ENCODE measurements around the gene LENEP.
"Not testable (repeated sequence)": the region's sequence is repeated elsewhere in the genome, so short reads cannot be mapped to it uniquely, and the experiment has no call there.

LENEP gene

DNA sequence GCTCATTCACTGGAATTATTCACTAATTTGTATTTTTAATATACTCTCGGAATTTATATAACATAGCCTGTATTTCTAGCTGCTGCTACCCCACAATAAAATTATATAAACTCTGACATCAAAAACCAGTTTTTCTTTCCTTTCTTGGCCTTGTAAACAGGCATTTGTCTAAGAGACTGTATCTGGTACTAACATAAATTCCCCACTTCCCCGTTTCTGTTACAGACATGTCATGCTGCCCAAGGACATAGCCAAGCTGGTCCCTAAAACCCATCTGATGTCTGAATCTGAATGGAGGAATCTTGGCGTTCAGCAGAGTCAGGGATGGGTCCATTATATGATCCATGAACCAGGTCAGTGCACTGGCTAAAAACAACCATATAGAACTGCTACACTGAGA is 15.6 kb upstream of the LENEP start:
- DNase-seq, result not testable (repeated sequence)

DNA sequence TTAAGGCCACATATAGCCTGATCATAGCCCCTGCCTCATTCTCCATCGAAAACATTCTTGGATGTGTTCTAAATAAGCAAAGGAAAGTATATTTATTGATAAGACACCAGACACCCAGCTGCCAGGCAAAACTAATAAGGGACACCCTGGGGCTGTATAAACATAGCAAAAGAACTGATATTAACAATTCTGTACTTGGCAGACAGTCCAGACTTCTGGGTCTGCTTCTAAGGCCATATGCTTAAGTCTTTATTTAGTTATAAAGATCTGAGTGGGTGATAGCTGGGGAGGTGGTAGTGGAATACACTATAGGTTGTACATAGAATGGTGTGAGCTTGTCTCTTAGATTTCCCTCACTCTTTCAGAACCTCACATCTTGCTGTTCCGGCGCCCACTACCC is 15.0 kb upstream of the LENEP start:
- no peak for DNase-seq

DNA sequence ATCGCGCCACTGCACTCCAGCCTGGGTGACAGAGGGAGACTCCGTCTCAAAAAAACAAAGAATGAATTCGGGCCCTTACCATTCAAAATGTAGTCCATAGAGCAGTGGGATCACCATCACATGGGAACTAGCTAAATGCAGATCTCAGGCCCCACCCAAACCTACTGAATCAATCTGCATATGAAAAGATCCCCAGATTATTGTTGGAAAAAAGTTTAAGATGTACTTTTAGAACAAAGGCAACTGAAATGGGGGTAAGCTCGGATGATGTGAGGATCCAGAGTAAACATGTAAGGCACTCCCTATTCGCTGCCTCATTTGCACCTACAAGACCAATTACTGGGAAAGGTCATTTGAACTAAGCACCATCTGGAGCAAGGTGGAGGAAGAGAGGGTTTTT is 11.0 kb upstream of the LENEP start:
- DNase-seq, result no peak

DNA sequence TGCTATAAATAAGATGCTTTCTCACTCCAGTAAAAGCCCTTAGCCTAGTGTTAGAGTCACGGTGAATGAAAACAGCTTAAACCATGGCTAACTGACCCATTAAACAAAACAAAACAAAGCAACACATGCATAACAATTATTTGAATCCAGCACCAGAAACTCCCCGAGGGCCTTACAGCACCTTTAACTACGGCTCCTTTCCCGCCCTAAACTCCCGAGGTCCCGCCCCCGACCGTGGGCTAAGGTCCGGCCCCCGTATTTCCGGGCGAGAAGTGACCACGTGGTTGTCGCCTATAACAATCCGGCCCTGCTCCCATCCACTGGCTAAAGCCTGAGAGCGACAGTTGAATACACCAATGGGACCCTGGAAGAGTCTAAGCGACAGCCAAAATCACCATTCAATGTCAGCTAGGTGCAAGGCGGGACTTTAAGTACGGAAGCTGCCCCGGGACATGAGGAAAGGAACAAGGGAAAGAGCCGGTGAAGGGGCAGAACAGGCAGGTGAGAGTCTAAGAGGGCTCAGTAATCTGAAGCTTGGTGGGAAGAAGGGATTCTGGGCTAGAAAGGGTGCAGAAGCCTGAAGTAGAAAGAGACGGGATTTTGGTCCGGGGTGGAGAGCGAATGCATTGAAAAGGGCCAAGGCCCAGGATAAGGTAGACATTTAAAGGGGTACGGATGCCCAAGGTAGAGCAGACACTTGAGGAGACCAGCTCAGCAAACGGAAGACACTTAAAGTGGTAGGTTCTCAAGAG is 10.3 kb upstream of the LENEP start, which contains the start of gene FLAD1:
FLAD1 (plus strand) TSS at position 448 of the 752 bp plus-strand sequence. CDS start 351 bp downstream, outside the sequence.
- DNase-seq, result peak; percentile 99

DNA sequence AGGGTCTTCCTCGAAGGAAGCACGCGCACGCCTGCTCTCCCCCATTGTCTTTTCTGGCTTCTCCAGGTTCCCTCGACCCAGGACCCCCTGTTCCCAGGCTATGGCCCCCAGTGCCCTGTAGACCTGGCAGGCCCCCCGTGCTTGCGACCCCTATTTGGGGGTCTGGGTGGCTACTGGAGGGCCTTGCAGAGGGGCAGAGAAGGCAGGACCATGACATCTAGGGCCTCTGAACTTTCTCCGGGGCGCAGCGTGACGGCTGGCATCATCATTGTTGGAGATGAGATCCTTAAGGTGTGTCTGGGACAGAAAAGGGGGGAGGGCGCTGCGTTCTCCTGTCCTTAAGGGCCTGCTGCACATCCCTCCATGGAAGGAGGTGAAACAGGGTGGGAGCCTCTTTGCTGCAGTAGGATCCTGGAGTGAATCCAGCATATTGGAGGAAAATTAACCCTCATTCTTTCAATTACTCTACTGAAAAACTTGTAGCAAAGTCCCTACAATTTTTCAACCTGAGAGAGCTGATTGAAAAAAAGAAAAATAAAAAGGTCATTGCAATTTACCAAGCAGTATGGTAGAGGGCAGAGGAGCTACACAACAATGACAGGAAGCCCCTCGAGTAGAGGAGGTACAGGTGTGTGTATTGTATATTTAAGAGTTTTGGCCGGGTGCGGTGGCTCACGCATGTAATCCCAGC is 9.5 kb upstream of the LENEP start:
- no peak for DNase-seq

DNA sequence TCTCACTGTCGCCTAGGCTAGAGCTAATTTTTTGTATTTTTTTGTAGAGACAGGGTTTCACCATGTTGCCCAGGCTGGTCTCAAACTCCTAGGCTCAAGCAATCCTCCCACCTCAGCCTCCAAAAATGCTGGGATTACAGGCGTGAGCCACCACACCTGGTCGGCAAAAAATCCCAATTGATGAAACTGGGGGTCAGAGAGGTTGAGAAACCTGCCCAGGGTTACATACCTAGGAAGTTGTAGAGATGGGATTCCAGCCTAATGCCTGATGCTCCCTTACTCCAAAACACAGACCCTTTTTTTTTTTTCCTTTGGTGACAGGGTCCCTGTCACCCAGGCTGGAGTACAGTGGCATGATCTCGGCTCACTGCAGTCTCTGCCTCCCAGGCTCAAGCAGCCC is 6.7 kb upstream of the LENEP start:
- DNase-seq, result not testable (repeated sequence)

DNA sequence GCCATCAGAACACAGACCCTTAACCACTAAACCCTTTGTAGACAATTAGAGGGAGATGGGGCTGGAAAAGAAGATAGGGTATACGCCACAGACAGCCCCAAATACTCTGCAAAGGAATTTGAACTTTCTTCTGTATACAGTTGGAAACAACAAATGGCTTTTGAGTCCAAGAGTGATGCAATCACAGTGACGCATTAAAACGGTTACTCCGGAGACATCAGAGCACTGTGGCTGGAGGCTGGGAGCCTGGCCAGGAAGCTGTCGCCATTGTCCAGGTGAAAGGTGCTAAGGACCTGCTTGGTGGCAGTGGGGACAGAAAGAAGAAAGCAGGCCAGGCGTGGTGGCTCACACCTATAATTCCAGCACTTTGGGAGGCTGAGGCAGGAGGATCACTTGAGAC is 6.1 kb upstream of the LENEP start:
- no peak for DNase-seq

DNA sequence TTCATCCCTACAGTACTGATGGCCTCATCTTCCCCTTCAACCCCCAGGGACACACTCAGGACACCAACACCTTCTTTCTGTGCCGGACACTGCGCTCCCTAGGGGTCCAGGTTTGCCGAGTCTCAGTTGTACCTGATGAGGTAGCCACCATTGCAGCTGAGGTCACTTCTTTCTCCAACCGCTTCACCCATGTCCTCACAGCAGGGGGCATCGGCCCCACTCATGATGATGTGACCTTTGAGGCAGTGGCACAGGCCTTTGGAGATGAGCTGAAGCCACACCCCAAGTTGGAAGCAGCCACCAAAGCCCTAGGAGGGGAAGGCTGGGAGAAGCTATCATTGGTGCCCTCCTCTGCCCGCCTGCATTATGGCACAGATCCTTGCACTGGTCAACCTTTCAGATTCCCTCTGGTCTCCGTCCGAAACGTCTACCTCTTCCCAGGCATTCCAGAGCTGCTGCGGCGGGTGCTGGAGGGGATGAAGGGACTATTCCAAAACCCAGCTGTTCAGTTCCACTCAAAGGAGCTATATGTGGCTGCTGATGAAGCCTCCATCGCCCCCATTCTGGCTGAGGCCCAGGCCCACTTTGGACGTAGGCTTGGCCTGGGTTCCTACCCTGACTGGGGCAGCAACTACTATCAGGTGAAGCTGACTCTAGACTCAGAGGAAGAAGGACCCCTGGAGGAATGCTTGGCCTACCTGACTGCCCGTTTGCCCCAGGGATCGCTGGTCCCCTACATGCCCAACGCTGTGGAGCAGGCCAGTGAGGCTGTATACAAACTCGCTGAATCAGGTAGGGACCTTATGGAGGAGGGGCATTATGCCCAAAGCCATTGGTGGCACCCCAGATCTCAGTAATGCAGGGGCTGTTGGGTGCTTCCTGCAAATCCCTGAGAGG is 5.1 kb upstream of the LENEP start:
- DNase-seq, result no peak

DNA sequence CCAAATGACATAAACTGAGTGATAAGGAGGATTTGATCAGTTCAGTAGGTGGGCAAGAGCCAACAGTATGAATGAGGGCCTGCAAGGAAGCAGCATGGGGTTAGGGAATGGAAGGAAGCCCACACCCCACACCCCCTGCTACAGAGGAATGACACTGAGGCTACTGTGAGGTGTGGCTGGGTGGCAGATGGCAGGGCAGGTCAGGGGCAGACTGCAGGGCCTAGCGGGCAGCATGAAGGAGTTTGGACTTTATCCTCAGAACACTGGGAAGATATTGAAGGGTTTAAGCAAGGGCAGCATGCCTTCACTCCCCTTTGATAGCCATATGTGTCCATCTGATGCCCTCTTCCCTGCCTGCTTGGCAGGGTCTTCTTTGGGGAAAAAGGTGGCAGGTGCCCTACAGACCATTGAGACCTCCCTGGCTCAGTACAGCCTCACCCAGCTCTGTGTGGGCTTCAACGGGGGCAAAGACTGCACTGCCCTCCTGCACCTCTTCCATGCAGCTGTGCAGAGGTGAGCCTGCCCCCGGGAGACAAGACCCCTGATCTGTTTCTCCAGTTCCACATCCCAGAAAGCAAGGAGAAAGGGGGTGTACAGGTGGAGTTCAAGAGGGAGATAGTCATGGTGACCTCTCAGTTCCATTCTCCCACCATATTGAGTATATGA is 4.1 kb upstream of the LENEP start:
- DNase-seq, result no peak

DNA sequence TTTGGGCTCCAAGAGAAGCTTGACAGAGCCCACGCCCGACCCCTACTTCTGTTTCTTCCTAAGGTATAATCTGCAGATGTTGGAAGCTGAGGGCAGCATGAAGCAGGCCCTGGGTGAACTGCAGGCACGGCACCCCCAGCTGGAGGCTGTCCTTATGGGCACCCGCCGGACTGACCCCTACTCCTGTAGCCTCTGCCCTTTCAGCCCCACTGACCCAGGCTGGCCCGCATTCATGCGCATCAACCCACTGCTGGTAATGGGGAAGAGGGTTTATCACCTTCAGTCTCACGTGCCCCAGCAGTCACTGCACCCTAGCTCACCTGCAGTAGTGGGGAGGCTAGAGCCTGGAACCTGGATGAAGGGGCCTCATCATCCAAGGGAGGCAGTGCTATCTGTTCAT is 3.1 kb upstream of the LENEP start:
- no peak for DNase-seq

DNA sequence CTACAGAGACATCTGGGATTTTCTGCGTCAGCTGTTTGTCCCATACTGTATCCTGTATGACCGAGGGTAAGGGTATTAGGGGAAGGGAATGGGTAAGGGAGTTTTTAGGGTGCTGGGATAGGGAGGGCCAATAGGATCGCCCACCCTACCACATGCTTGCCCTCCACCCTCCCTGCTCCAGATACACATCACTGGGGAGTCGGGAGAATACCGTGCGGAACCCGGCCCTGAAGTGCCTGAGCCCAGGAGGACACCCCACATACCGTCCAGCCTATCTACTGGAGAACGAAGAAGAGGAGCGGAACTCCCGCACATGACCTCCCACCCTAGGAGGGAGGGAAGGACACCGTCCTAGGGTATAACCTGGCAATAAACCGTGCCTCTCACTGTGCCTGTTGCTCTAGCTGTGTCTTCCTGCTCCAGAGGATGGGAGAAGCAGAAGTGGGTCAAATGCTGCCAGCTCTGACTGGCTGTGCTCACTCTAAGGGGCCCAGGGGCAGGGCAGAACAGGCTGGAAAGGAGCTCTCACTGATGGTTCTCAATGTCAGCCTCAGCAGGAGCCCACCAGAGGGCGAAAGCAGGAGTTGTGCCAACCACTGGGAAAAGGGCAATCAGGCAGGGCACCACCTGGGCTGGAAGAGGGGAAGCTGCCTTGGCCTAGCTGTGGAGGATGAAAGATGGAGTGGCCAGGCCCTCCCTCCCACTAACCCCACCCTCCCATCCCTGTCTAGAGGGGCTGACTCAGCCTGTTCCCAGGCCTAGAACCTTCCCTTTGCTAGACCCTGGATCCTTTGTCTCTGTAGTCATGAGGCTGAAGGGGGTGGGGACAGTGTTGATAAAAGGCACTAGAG is 440 bp upstream of the LENEP start:
- no peak for DNase-seq

DNA sequence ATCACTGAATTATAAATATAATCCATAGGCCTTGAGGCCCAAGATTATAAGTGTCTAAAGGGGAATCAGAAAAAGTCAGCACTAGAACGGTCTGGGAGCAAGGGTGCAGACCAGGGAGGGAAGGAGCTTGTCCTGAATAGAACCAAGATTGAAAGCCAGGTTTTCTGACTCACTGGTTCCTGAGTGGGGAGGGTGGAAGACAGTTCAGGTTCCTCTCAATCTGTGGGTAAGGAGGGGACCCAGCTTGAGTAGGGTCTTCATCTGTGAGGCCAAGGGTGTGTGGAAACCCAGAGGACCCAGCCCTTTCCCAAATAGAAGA is 842 bp downstream of the LENEP start:
- DNase-seq, result no peak

DNA sequence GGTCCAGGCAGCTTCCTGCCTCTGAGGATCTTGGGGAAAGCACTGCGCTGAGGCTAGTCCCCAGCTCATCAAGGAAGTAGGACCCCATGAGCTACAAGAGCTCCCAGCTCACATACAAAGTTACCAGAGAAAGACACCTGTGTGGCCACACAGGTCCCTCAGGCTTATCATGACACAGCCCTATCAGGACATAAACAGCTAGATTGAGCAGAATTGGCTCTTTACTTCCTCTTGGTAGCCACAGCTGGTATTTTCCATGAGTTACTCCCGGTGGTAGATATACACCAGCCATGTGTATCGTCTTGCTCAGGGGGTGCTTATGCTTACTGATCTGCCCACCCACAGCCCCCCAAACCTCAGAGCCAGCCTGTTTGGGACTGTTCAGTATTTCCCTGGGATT is 1.2 kb downstream of the LENEP start:
- DNase-seq, result no peak

DNA sequence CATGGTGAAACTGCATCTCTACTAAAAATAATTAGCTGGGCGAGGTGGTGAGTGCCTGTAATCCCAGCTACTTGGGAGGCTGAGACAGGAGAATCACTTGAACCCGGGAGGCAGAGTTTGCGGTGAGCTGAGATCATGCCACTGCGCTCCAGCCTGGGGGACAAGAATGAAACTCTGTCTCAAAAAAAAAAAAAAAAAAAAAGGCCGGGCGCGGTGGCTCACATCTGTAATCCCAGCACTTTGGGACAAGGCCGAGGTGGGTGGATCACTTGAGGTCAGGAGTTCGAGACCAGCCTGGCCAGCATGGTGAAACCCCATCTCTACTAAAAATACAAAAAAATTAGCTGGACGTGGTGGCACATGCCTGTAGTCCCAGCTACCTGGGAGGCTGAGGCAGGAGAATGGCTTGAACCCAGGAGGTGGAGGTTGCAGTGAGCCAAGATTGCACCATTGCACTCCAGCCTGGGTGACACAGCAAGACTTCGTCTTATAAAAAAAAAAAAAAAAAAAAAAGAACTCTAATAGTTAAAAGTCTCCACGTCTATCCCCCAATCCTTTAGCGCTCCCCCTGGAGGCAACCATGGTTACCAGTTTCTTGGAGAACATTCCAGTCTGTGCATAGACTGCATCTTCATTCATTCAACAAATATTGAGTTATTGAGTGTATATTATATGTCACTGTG is 2.1 kb downstream of the LENEP start:
- DNase-seq, result not testable (repeated sequence)

DNA sequence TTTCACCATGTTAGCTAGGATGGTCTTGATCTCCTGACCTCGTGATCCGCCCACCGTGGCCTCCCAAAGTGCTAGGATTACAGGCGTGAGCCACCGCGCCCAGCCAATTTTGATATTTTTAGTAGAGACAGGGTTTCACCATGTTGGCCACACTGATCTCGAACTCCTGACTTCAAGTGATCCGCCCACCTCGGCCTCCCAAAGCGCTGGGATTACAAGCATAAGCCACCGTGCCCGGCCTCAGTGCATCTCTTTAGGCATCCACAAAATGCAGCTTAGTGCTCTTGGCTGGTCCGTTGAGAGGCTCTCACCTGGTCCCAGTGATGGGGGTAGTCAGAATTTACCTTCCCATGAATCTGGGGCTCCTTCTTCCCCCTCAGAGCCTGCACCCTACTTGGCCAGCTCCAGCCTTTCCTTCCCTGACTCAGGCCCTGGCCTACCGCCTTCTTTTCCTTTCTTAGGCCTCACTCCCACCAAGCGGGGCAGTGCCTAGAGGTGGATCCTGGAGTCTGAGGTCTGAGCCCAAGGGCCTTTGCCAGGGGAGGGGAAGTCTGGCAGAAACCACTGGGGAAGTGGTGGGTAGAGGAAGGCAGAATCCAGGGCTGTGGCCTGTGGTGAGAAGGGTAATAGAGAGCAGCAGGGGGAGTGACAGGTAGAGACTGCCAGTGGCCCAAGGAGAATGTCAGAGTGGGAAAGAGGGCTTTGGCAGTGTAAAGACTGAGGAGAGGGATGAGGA is 3.7 kb downstream of the LENEP start:
- no peak for DNase-seq

DNA sequence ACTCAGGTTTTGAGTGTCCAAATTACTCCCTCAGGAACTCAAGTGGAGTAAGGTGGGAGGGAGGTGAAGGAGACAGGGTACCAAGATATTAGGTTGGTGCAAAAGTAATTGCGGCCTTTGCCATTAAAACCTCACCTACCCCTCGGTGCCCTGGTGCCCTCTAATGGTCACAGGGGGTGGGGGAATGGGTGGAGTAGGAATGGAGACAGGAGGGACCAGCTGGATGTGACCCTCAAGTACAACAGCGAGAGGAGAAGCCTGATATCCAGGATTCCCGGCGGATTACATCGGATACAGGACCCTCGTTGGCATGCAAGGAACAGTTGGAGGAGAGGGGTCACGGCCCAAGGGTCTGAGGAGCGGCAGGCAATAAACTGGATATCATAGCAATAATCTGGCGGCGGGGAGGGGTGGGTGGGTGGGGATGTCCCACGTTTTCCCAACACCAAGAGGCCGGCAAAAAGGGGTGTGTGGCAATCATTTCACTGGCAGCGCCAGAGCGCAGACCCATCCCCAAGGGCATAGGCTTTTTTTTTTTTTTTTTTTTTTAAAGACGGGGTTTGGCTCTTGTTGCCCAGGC is 4.9 kb downstream of the LENEP start:
- DNase-seq, result no peak

DNA sequence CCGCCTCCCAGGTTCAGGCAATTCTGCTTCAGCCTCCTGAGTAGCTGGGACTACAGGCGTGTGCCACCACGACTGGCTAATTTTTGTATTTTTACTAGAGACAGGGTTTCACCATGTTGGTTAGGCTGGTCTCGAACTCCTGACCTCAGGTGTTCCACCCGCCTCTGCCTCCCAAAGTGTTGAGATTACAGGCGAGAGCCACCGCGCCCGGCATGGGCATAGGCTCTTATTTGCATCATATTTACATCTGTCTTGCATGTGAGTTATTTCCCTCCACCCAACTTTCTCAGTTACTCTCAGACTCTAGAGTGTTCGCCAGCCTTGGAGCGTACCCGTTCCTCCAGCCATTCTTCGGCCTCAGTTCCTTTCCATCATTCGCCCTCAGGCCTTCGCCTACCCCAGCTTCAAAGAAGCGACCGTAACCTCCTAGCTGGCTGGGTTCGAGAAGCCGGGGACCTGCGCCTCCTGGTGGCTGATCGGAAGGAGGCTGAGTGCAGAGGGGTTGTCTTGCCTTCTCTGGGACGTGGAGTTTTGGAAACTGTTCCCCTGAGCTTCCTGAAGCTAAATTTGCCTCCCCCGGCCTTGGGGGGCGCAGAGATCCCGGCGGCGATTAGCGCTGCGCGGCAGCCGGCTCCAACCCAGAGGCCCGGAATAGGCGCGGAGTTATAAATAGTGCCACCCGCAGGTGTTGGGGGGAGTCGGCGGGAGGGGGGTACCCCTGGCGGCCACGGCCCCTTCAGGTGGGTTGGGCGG is 5.6 kb downstream of the LENEP start:
- DNase-seq, result peak; percentile 72

DNA sequence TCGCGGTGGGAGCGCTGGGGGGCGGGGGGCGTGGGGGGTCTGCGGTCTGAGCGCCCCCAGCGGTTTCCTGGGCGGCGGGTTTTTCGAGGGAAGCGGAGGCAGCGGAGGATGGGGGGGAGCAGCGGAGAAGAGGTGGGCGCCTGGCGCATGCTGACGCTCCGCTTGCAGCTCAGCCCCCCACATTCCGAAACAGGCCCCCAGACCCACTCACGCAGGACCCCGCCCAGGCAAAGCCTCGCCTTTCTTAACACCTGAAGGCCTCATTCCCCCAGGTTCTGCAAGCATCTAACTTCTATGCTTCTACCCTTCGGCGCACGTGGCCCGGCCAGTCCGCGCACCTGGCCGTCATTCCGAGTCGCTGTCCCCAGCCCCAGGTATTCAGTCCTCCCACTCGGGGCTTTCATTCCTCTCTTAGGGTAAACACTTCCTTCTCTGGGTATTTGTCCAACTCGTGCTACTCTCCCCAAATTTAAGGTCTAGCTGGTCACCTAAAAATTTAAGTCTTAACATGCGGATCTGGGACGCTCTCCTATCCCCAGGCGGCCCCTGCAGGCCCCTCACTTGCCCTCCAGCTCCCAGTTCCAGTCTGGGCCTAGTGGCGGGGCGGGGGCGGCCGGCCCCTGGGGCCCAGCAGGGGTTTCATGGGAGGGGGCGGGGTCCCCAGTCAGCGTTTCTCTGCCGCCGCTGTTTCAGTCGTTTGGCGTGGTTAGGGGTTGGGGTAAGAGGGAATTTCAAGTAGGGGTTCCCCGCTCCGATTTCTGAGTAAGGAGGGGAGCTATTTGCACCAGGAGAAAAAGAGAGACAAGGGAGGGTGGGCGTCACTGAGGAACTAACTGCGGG is 6.4 kb downstream of the LENEP start:
- peak; percentile 75 for DNase-seq

DNA sequence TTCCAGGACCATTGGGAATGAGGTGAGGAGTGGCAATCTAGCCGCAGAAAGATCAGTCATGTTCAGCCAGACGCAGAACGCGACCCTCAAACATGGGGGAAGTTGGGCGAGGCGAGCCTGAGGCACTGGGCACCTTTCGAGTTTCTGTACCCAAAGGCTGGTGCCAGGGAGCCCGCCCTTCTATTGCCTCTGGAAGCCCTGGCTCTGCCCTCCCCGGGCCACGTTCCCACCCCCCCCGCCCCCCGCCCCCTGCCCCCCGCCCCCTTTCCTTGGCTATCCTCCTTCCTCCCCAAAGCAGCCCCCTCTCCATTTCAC is 7.0 kb downstream of the LENEP start:
- no peak for DNase-seq

Data from NCI-H146 (cell line).